ENCODE results near the gene CFAP99. TPM values are rescaled to one million over a fixed set of nuclear protein-coding genes. Genes with fewer than 3 reads are reported as not detected.
"Not testable (repeated sequence)": the region's sequence is repeated elsewhere in the genome, so short reads cannot be mapped to it uniquely, and the experiment has no call there.

Gene CFAP99
- total RNA-seq, 6 donors from 2014 or later = 0.57 to 24.7 (median 9.3) TPM

DNA sequence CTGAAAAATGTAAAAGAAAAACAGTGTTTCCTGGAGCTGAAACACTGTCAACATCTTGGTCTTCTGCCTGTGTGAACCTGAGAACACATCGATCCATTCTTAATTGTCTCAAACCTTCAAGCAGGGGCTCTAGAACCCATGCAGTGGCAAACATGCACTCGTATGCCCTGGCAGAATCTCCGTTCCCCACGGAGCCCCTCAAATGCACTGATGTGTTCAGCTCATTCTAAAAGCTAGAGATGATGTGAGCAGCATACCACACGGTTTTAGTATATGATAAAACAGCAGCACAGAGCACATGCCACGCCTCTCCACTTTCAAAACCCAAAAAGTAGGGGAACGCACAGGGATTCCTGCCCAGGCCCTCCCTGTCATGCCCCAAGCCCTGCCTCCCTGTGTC is 45.2 kb upstream of the CFAP99 start:
- no peak for ATAC-seq (ENCODE audit: low FRiP score in 2 of 2)
- WGBS, 2 donors = 92 to 93% methylated on average over 7 of the region's 7 CpGs

DNA sequence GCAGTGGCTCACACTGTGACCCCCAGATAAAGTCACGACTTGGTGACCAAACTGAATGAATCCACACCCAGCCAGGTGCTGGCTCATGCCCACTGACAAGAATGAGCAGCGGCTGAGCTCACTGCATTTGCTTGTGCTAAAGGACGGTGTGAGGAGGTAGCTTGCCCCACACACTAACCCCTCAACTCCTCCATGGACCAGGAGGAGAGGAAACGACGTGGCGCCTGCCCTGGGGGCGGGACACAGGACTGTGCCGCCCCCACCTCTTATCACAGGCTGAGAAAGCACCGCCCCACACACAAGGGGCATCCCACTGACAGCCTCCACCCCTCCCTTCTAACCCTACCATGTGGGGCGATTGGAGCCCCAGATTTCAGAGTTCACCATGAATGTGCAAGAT is 43.3 kb upstream of the CFAP99 start:
- 79 to 81% methylated on average over 4 to 10 of the region's 10 CpGs for WGBS, 2 donors
- no peak overlapping the region for H3K4me3 ChIP-seq
- H3K27ac ChIP-seq = no peak overlapping the region
- TF ChIP-seq EP300 (IDR thresholded peaks at IDR 0.05) (no peak), POLR2A (IDR thresholded peaks at IDR 0.05) (no peak), POLR2AphosphoS5 (IDR thresholded peaks at IDR 0.05) (no peak)
- TF ChIP-seq, protein P1, sequence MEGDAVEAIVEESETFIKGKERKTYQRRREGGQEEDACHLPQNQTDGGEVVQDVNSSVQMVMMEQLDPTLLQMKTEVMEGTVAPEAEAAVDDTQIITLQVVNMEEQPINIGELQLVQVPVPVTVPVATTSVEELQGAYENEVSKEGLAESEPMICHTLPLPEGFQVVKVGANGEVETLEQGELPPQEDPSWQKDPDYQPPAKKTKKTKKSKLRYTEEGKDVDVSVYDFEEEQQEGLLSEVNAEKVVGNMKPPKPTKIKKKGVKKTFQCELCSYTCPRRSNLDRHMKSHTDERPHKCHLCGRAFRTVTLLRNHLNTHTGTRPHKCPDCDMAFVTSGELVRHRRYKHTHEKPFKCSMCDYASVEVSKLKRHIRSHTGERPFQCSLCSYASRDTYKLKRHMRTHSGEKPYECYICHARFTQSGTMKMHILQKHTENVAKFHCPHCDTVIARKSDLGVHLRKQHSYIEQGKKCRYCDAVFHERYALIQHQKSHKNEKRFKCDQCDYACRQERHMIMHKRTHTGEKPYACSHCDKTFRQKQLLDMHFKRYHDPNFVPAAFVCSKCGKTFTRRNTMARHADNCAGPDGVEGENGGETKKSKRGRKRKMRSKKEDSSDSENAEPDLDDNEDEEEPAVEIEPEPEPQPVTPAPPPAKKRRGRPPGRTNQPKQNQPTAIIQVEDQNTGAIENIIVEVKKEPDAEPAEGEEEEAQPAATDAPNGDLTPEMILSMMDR (IDR thresholded peaks at IDR 0.05) = no peak
- H3K27me3 ChIP-seq = no peaks in the 10 kb centered on the region
- no peaks in the 10 kb centered on the region for H3K4me1 ChIP-seq
- ATAC-seq (ENCODE audit: low FRiP score in 2 of 2) (no peak), DNase-seq (no peak)
- H3K36me3 ChIP-seq = peaks cover 0 to 5% (median 0%) of the 10 kb centered on the region in 4 donors
- H3K9me3 ChIP-seq = no peaks in the 10 kb centered on the region

More for the DNA sequence above, 45.2 kb upstream of the CFAP99 start:
- TF ChIP-seq, protein P1 (IDR thresholded peaks at IDR 0.05) = no peak
- no peak for TF ChIP-seq POLR2A (IDR thresholded peaks at IDR 0.05)
- no peak for DNase-seq
- no peaks in the 10 kb centered on the region for H3K27me3 ChIP-seq
- H3K4me1 ChIP-seq = no peaks in the 10 kb centered on the region
- no peak overlapping the region for H3K27ac ChIP-seq
- H3K4me3 ChIP-seq = no peak overlapping the region
- peaks cover 0 to 6% (median 5%) of the 10 kb centered on the region in 4 donors for H3K9me3 ChIP-seq
- peaks cover 0 to 6% (median 0%) of the 10 kb centered on the region in 4 donors for H3K36me3 ChIP-seq

DNA sequence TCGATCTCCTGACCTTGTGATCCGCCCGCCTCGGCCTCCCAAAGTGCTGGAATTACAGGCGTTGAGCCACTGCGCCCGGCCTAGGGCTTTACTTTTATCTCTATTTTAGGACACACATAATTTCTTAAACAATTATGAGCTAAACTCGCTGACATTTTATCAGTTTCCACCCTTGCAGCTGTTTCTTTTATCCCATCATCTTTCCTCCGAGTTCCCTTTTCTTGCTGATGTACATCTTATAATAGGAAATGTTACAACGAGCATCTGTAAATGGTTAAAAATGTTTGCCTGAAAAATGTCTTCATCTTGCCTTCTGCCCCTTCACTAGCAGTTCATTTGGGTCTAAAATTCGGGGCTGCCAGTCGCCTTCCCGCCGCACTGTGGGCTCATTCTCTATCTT is 41.5 kb upstream of the CFAP99 start:
- 75% methylated on average over 14 of the region's 14 CpGs for WGBS, 2 donors
- H3K9me3 ChIP-seq = no peaks in the 10 kb centered on the region

DNA sequence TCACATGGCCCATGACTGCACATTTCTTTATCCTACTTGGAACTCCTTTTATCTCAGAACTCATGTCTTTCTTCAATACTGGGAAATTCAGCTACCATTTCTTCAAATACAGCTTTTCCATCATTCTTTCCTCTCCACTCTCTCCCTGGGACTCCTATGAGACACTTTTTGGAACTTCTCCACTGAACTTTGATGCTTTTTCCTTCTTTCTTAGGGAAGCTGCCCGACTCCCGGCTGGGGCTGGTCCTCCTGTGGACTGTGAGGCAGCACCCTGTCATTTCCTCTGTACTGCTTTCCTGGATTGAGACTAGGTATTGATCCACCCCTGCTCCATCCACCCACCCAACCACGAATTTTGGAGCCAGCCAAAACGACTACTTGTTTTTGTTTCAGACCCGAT is 40.4 kb upstream of the CFAP99 start:
- DNase-seq = no peak
- Histone ChIP-seq H3K4me3 (no peak overlapping the region), H3K27me3 (no peaks in the 10 kb centered on the region), H3K27ac (no peak overlapping the region), H3K4me1 (no peaks in the 10 kb centered on the region), H3K9me3 (no peaks in the 10 kb centered on the region), H3K36me3 (no peaks in the 10 kb centered on the region)
- ATAC-seq (ENCODE audit: low FRiP score in 2 of 2) = no peak
- WGBS, 2 donors = 79 to 84% methylated on average over 5 of the region's 5 CpGs
- TF ChIP-seq POLR2A (IDR thresholded peaks at IDR 0.05) (no peak), EP300 (IDR thresholded peaks at IDR 0.05) (no peak), POLR2AphosphoS5 (IDR thresholded peaks at IDR 0.05) (no peak)
- TF ChIP-seq, protein P1 (IDR thresholded peaks at IDR 0.05) = no peak

More for the DNA sequence above, 41.5 kb upstream of the CFAP99 start:
- TF ChIP-seq POLR2AphosphoS5 (IDR thresholded peaks at IDR 0.05) (no peak), EP300 (IDR thresholded peaks at IDR 0.05) (no peak), POLR2A (IDR thresholded peaks at IDR 0.05) (no peak)
- TF ChIP-seq, protein P1 (IDR thresholded peaks at IDR 0.05) = no peak
- no peaks in the 10 kb centered on the region for H3K27me3 ChIP-seq
- no peaks in the 10 kb centered on the region for H3K4me1 ChIP-seq
- H3K4me3 ChIP-seq = no peak overlapping the region
- no peak overlapping the region for H3K27ac ChIP-seq
- ATAC-seq (ENCODE audit: low FRiP score in 2 of 2) (no peak), DNase-seq (no peak)
- no peaks in the 10 kb centered on the region for H3K36me3 ChIP-seq

DNA sequence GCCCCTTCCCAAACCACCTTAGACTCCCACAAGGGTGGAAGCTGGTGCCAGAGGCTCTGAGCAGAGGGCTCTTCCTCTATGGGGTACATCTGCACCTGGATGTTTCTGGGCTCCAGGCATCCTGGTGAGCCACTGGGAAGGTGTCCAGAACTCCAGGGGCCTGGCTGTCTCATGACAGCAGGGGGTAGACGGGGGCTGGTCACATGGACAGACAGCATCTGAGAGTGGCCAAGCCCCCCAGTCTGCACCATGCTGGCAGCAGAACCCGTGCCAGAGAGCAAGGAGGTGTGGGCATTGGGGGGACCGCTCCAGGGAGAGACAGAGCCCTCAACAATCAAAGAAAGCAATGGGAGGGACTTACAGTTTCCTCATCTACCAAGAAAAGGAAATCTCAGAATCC is 39.9 kb upstream of the CFAP99 start:
- WGBS, 2 donors = 67% methylated on average over 3 of the region's 3 CpGs; no CpG with 5 or more reads in 1 of the 2 donors
- H3K4me3 ChIP-seq = no peak overlapping the region
- TF ChIP-seq, protein P1 (IDR thresholded peaks at IDR 0.05) = no peak
- no peak for TF ChIP-seq POLR2A (IDR thresholded peaks at IDR 0.05)
- no peak for TF ChIP-seq EP300 (IDR thresholded peaks at IDR 0.05)
- no peak for TF ChIP-seq POLR2AphosphoS5 (IDR thresholded peaks at IDR 0.05)
- no peak for ATAC-seq (ENCODE audit: low FRiP score in 2 of 2)
- H3K27me3 ChIP-seq = no peaks in the 10 kb centered on the region
- no peaks in the 10 kb centered on the region for H3K9me3 ChIP-seq
- no peak for DNase-seq
- H3K27ac ChIP-seq = no peak overlapping the region
- no peaks in the 10 kb centered on the region for H3K36me3 ChIP-seq
- H3K4me1 ChIP-seq = no peaks in the 10 kb centered on the region

DNA sequence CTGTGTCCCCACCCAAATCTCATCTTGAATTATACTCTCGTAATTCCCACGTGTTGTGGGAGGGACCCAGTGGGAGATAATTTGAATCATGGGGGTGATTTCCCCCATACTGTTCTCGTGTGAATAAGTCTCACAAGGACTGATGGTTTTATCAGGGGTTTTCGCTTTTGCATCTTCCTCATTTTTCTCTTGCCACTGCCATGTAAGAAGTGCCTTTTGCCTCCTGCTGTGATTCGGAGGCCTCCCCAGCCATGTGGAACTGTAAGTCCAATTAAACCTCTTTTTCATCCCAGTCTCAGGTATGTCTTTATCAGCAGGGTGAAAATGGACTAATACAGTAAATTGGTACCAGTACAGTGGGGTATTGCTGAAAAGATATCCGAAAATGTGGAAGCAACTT is 38.2 kb upstream of the CFAP99 start:
- not testable (repeated sequence) for DNase-seq; ATAC-seq (ENCODE audit: low FRiP score in 2 of 2); H3K4me1 ChIP-seq; H3K4me3 ChIP-seq; H3K27me3 ChIP-seq; H3K9me3 ChIP-seq; H3K27ac ChIP-seq; H3K36me3 ChIP-seq
- WGBS, 2 donors = 80 to 88% methylated on average over 6 of the region's 6 CpGs

DNA sequence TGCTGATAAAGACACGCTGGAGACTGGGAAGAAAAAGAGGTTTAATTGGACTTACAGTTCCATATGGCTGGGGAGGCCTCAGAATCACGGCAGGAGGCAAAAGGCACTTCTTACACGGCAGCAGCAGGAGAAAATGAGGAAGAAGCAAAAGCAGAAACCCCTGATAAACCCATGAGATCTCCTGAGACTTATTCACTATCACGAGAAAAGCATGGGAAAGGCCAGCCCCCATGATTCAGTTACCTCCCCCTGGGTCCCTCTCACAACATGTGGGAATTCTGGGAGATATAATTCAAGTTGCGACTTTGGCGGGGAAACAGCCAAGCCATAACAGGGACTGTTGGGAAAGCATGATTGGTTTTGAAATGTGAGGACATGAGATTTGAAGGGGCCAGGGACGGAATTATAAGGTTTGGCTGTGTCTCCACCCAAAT is 36.0 kb upstream of the CFAP99 start:
- H3K27me3 ChIP-seq; H3K9me3 ChIP-seq; H3K4me1 ChIP-seq; H3K36me3 ChIP-seq; H3K4me3 ChIP-seq; DNase-seq; ATAC-seq (ENCODE audit: low FRiP score in 2 of 2); H3K27ac ChIP-seq: not testable (repeated sequence)
- WGBS, 2 donors = 70 to 78% methylated on average over 7 of the region's 7 CpGs

DNA sequence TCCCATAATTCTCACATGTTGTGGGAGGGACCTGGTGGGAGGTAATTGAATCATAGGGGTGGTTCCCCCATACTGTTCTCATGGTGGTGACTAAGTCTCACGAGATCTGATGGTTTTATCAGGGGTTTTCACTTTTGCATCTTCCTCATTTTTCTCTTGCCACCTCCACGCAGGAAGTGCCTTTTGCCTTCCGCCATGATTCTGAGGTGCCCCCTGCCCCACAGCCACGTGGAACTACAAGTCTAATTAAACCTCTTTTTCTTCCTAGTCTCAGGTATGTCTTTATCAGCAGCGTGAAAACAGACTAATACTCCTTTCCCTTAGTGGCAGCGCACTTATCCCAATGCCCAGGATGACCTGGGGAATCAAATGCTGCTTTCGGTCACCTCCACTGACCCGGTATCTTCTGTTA is 35.5 kb upstream of the CFAP99 start:
- H3K9me3 ChIP-seq; DNase-seq; H3K27ac ChIP-seq; H3K4me3 ChIP-seq; H3K4me1 ChIP-seq; ATAC-seq (ENCODE audit: low FRiP score in 2 of 2); H3K36me3 ChIP-seq; H3K27me3 ChIP-seq: not testable (repeated sequence)
- 82 to 84% methylated on average over 8 of the region's 8 CpGs for WGBS, 2 donors
